ENCODE results near the gene PDS5B. TPM values are rescaled to one million over a fixed set of nuclear protein-coding genes. Genes with fewer than 3 reads are reported as not detected.
A peak's percentile ranks its signal among the peaks of the same experiment; 100 is the strongest.

The PDS5B gene
- total and polyA plus RNA-seq, 2 experiments from 2014 or later = 43.9 to 46.5 TPM

- peak overlapping the region; percentile 97 for H3K27ac Mint-ChIP-seq
- H3K9me2 ChIP-seq (ENCODE audit: insufficient read depth) = no peaks in the 10 kb centered on the region
- no peaks in the 10 kb centered on the region for H3K27me3 Mint-ChIP-seq (ENCODE audit: insufficient read depth, low read depth, poor library complexity)
- H2AFZ ChIP-seq = peak overlapping the region; percentile 40; the same call in 1 of the 2 replicates
- peak; percentile 56 for ATAC-seq
- TF ChIP-seq STAT1 (IDR thresholded peaks at IDR 0.05; ENCODE audit: unreplicated experiment) (no peak), POLR2AphosphoS5 (IDR thresholded peaks at IDR 0.05; ENCODE audit: low read depth) (no peak; the same call in 1 of the 2 replicates), JUNB (IDR thresholded peaks at IDR 0.05; ENCODE audit: unreplicated experiment) (no peak), EZH2phosphoT487 (IDR thresholded peaks at IDR 0.05; ENCODE audit: unreplicated experiment) (no peak), EZH2 (IDR thresholded peaks at IDR 0.05; ENCODE audit: low read depth, unreplicated experiment) (no peak), ZNF114 (CRISPR knock-in tag; IDR thresholded peaks at IDR 0.05) (no peak), ZNF331 (CRISPR knock-in tag; IDR thresholded peaks at IDR 0.05; ENCODE audit: low read depth) (no peak), NANOG (IDR thresholded peaks at IDR 0.05; ENCODE audit: borderline replicate concordance) (no peak), CREB1 (CRISPR knock-in tag; IDR thresholded peaks at IDR 0.05; ENCODE audit: low read depth) (no peak), ETS1 (IDR thresholded peaks at IDR 0.05) (no peak)
- TF ChIP-seq, protein P1, sequence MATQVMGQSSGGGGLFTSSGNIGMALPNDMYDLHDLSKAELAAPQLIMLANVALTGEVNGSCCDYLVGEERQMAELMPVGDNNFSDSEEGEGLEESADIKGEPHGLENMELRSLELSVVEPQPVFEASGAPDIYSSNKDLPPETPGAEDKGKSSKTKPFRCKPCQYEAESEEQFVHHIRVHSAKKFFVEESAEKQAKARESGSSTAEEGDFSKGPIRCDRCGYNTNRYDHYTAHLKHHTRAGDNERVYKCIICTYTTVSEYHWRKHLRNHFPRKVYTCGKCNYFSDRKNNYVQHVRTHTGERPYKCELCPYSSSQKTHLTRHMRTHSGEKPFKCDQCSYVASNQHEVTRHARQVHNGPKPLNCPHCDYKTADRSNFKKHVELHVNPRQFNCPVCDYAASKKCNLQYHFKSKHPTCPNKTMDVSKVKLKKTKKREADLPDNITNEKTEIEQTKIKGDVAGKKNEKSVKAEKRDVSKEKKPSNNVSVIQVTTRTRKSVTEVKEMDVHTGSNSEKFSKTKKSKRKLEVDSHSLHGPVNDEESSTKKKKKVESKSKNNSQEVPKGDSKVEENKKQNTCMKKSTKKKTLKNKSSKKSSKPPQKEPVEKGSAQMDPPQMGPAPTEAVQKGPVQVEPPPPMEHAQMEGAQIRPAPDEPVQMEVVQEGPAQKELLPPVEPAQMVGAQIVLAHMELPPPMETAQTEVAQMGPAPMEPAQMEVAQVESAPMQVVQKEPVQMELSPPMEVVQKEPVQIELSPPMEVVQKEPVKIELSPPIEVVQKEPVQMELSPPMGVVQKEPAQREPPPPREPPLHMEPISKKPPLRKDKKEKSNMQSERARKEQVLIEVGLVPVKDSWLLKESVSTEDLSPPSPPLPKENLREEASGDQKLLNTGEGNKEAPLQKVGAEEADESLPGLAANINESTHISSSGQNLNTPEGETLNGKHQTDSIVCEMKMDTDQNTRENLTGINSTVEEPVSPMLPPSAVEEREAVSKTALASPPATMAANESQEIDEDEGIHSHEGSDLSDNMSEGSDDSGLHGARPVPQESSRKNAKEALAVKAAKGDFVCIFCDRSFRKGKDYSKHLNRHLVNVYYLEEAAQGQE (IDR thresholded peaks at IDR 0.05; ENCODE audit: unreplicated experiment) = no peak
- TF ChIP-seq, protein P2, sequence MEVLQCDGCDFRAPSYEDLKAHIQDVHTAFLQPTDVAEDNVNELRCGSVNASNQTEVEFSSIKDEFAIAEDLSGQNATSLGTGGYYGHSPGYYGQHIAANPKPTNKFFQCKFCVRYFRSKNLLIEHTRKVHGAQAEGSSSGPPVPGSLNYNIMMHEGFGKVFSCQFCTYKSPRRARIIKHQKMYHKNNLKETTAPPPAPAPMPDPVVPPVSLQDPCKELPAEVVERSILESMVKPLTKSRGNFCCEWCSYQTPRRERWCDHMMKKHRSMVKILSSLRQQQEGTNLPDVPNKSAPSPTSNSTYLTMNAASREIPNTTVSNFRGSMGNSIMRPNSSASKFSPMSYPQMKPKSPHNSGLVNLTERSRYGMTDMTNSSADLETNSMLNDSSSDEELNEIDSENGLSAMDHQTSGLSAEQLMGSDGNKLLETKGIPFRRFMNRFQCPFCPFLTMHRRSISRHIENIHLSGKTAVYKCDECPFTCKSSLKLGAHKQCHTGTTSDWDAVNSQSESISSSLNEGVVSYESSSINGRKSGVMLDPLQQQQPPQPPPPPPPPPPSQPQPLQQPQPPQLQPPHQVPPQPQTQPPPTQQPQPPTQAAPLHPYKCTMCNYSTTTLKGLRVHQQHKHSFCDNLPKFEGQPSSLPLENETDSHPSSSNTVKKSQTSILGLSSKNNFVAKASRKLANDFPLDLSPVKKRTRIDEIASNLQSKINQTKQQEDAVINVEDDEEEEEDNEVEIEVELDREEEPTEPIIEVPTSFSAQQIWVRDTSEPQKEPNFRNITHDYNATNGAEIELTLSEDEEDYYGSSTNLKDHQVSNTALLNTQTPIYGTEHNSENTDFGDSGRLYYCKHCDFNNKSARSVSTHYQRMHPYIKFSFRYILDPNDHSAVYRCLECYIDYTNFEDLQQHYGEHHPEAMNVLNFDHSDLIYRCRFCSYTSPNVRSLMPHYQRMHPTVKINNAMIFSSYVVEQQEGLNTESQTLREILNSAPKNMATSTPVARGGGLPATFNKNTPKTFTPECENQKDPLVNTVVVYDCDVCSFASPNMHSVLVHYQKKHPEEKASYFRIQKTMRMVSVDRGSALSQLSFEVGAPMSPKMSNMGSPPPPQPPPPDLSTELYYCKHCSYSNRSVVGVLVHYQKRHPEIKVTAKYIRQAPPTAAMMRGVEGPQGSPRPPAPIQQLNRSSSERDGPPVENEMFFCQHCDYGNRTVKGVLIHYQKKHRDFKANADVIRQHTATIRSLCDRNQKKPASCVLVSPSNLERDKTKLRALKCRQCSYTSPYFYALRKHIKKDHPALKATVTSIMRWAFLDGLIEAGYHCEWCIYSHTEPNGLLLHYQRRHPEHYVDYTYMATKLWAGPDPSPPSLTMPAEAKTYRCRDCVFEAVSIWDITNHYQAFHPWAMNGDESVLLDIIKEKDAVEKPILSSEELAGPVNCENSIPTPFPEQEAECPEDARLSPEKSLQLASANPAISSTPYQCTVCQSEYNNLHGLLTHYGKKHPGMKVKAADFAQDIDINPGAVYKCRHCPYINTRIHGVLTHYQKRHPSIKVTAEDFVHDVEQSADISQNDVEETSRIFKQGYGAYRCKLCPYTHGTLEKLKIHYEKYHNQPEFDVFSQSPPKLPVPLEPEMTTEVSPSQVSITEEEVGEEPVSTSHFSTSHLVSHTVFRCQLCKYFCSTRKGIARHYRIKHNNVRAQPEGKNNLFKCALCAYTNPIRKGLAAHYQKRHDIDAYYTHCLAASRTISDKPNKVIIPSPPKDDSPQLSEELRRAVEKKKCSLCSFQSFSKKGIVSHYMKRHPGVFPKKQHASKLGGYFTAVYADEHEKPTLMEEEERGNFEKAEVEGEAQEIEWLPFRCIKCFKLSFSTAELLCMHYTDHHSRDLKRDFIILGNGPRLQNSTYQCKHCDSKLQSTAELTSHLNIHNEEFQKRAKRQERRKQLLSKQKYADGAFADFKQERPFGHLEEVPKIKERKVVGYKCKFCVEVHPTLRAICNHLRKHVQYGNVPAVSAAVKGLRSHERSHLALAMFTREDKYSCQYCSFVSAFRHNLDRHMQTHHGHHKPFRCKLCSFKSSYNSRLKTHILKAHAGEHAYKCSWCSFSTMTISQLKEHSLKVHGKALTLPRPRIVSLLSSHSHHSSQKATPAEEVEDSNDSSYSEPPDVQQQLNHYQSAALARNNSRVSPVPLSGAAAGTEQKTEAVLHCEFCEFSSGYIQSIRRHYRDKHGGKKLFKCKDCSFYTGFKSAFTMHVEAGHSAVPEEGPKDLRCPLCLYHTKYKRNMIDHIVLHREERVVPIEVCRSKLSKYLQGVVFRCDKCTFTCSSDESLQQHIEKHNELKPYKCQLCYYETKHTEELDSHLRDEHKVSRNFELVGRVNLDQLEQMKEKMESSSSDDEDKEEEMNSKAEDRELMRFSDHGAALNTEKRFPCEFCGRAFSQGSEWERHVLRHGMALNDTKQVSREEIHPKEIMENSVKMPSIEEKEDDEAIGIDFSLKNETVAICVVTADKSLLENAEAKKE (CRISPR knock-in tag; IDR thresholded peaks at IDR 0.05) = no peak
- TF ChIP-seq, protein P3, sequence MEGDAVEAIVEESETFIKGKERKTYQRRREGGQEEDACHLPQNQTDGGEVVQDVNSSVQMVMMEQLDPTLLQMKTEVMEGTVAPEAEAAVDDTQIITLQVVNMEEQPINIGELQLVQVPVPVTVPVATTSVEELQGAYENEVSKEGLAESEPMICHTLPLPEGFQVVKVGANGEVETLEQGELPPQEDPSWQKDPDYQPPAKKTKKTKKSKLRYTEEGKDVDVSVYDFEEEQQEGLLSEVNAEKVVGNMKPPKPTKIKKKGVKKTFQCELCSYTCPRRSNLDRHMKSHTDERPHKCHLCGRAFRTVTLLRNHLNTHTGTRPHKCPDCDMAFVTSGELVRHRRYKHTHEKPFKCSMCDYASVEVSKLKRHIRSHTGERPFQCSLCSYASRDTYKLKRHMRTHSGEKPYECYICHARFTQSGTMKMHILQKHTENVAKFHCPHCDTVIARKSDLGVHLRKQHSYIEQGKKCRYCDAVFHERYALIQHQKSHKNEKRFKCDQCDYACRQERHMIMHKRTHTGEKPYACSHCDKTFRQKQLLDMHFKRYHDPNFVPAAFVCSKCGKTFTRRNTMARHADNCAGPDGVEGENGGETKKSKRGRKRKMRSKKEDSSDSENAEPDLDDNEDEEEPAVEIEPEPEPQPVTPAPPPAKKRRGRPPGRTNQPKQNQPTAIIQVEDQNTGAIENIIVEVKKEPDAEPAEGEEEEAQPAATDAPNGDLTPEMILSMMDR (conservative IDR thresholded peaks at IDR 0.05; ENCODE audit: low read depth in 2 of 2) = no peak
- H3K36me3 Mint-ChIP-seq (ENCODE audit: low read depth) = peaks cover 31% of the 10 kb centered on the region
- H3K4me3 Mint-ChIP-seq = peak overlapping the region; percentile 96
- H3K79me2 ChIP-seq (replicated peaks; ENCODE audit: insufficient read depth) = peaks cover 50% of the 10 kb centered on the region
- H3K36me3 ChIP-seq (ENCODE audit: insufficient read depth) = peaks cover 16% of the 10 kb centered on the region; the same call in 1 of the 2 replicates
- H3F3A ChIP-seq (replicated peaks; ENCODE audit: low read depth) = no peaks in the 10 kb centered on the region
- peaks cover 5% of the 10 kb centered on the region for H3K4me1 ChIP-seq (ENCODE audit: insufficient read depth)
- H4K20me1 ChIP-seq (replicated peaks; ENCODE audit: insufficient read depth) = no peaks in the 10 kb centered on the region; the same call in none of the 2 replicates
- peak overlapping the region; percentile 72 for H3K4me3 ChIP-seq
- H3K27me3 ChIP-seq (ENCODE audit: insufficient read depth) = no peaks in the 10 kb centered on the region
- DNase-seq (ENCODE audit: low spot score) = no peak
- peak overlapping the region; percentile 92 for H3K27ac ChIP-seq (ENCODE audit: low read depth)
- H3K9me3 Mint-ChIP-seq = no peaks in the 10 kb centered on the region; the same call in 2 of the 3 replicates
- H3K4me1 Mint-ChIP-seq = peaks cover 19% of the 10 kb centered on the region
- H3K4me2 ChIP-seq = peak overlapping the region; percentile 80
Observed at GRCh38 chr13:32538143-32538620, 48.1 kb upstream of the PDS5B start.

All from GM23338 (cell line).